K562 (cell line): Measurements from ENCODE around the gene SHISA4. TPM values are rescaled to one million over a fixed set of nuclear protein-coding genes. Genes with fewer than 3 reads are reported as not detected.
A peak's percentile ranks its signal among the peaks of the same experiment; 100 is the strongest.

Experiments
- CBX3 ChIP-seq, 2 experiments: IDR thresholded peaks; 1 replicate in 1 of 2; 2 replicates in 1 of 2; pipeline ENCODE4 v1.6.1; 2012; ENCODE audit warnings: inconsistent platforms in 2 of 2, low read length in 2 of 2, borderline replicate concordance in 1 of 2, control low read depth in 1 of 2
- CTCFL ChIP-seq: IDR thresholded peaks from 2 replicates; pipeline ENCODE4 v1.6.1; 2011; ENCODE audit warnings: borderline replicate concordance, low read depth, mild to moderate bottlenecking, moderate library complexity, low read length; ENCODE audit not compliant: insufficient read depth, poor library complexity, severe bottlenecking
- ELF1 ChIP-seq: fragments of 200-800 bp; sonication (Bioruptor generic); IDR thresholded peaks from 2 replicates; pipeline ENCODE4 v1.6.1; 2016; ENCODE audit warnings: missing genetic modification characterization, missing compliant biosample characterization
- MLX ChIP-seq, 2 experiments: fragments of 450-650 bp in 1 of 2; sonication (generic) in 1 of 2; formaldehyde crosslinking; conservative IDR thresholded peaks; 2 replicates each; pipeline versions ENCODE4 v1.4.0 to v1.8.1; 2020 to 2022; ENCODE audit warnings: mild to moderate bottlenecking in 1 of 2, missing genetic modification reagents in 1 of 2
- NCOA6 ChIP-seq: fragments of 450-650 bp; IDR thresholded peaks from 2 replicates; pipeline ENCODE4 v1.6.1; 2017; ENCODE audit warnings: mild to moderate bottlenecking
- PBX2 ChIP-seq, 2 experiments: IDR thresholded peaks in 1 of 2; conservative IDR thresholded peaks in 1 of 2; 2 replicates each; pipeline ENCODE4 v1.6.1; 2016; ENCODE audit warnings: low read depth in 2 of 2, mild to moderate bottlenecking in 1 of 2, missing compliant biosample characterization in 1 of 2, missing genetic modification characterization in 1 of 2, moderate library complexity in 1 of 2
- SRSF3 ChIP-seq: fragments of 200-400 bp; formaldehyde crosslinking; IDR thresholded peaks from 2 replicates; pipeline ENCODE4 v1.6.1; 2016; ENCODE audit warnings: mild to moderate bottlenecking, low read length, moderate library complexity; ENCODE audit not compliant: insufficient read depth
- TFE3 ChIP-seq: fragments of 450-650 bp; formaldehyde crosslinking; IDR thresholded peaks from 2 replicates; pipeline ENCODE4 v1.4.0; 2020; ENCODE audit warnings: mild to moderate bottlenecking, mixed read lengths
- TGIF2 ChIP-seq: sonication (generic); formaldehyde crosslinking; IDR thresholded peaks from 2 replicates; pipeline ENCODE4 v1.8.1; 2022; ENCODE audit warnings: mild to moderate bottlenecking, missing genetic modification reagents, moderate library complexity
- ZBTB43 ChIP-seq: sonication (generic); formaldehyde crosslinking; IDR thresholded peaks from 2 replicates; pipeline ENCODE4 v1.8.0; 2023; ENCODE audit warnings: mild to moderate bottlenecking, missing genetic modification reagents
- ZBTB49 ChIP-seq: sonication (generic); formaldehyde crosslinking; IDR thresholded peaks from 2 replicates; pipeline ENCODE4 v1.8.0; 2022; ENCODE audit warnings: missing genetic modification reagents, mild to moderate bottlenecking, borderline replicate concordance
- ZNF224 ChIP-seq: sonication (generic); formaldehyde crosslinking; IDR thresholded peaks from 2 replicates; pipeline ENCODE4 v1.8.0; 2022; ENCODE audit warnings: mild to moderate bottlenecking, missing genetic modification reagents
- ZNF583 ChIP-seq: fragments of 250-450 bp; sonication (Bioruptor Pico); IDR thresholded peaks from 2 replicates; pipeline ENCODE4 v1.4.0; 2020
- ZNF79 ChIP-seq: fragments of 250-450 bp; sonication (Bioruptor Pico); IDR thresholded peaks from 2 replicates; pipeline ENCODE4 v1.4.0; 2020; ENCODE audit warnings: low read depth, mild to moderate bottlenecking, moderate library complexity
- polyA plus RNA-seq, 8 experiments: library from polyadenylated mRNA; depleted of rRNA in 4 of 8; stranded (reverse) in 5 of 8; unstranded in 3 of 8; fragments of >200 nt; fragmentation: Nextera tagmentation in 2 of 8; fragmentation: Illumina TruSeq in 1 of 8; extraction: Ambion mirVana in 2 of 8; extraction: Trizol in 1 of 8; gene quantifications; 2 replicates each; pipeline versions ENCODE4 v1.2.1 to v1.2.3, GENCODE V29; 2011 to 2014; ENCODE audit warnings: inconsistent platforms in 1 of 8, missing spikeins in 1 of 8
- total RNA-seq, 7 experiments: library from RNA; depleted of rRNA in 6 of 7; stranded (reverse); fragments of >200 nt in 6 of 7; fragmentation: Illumina TruSeq in 2 of 7; extraction: Trizol in 2 of 7; gene quantifications; 2 replicates each; pipeline versions ENCODE4 v1.2.1 to v1.2.3, GENCODE V29; 2011 to 2021; ENCODE audit warnings: low replicate concordance in 1 of 7

SHISA4 gene
- total and polyA plus RNA-seq, 9 of the 15 experiments (the other 6 are each of a cell fraction or from before 2014, with no cell fraction given): 0.15 to 0.95 (median 0.68) TPM; not detected in 2

- TF ChIP-seq CTCFL (no peak), TGIF2 (CRISPR knock-in tag) (no peak), TFE3 (CRISPR knock-in tag) (no peak), ZNF224 (CRISPR knock-in tag) (no peak), PBX2 (CRISPR knock-in tag; IDR thresholded peaks at IDR 0.05; ENCODE audit: low read depth) (no peak), PBX2 (tag; conservative IDR thresholded peaks at IDR 0.05; ENCODE audit: low read depth) (no peak), ZBTB49 (no peak), NCOA6 (no peak), ELF1 (tag) (no peak), CBX3 (IDR thresholded peaks at IDR 0.05; ENCODE audit: borderline replicate concordance in 1 of 2, low read length in 2 of 2) (peak in 1 of 2 experiments; percentile 60; a peak in 1 of 3 replicates), ZBTB43 (CRISPR knock-in tag) (no peak), SRSF3 (no peak), ZNF583 (CRISPR knock-in tag) (no peak), MLX (CRISPR knock-in tag; conservative IDR thresholded peaks at IDR 0.05) (no peak), ZNF79 (no peak)
Measured at GRCh38 chr1:201921952-201922558, 33.4 kb downstream of the SHISA4 start (continued).
